GM15510 (cell line): ENCODE results near the gene PCSK6.

ENCODE experiments used
- POLR2A ChIP-seq: IDR thresholded peaks from 3 replicates; pipeline ENCODE4 v1.6.1; 2011; ENCODE audit warnings: borderline replicate concordance; ENCODE audit not compliant: insufficient read length; ENCODE audit errors: extremely low read depth

PCSK6 gene

DNA sequence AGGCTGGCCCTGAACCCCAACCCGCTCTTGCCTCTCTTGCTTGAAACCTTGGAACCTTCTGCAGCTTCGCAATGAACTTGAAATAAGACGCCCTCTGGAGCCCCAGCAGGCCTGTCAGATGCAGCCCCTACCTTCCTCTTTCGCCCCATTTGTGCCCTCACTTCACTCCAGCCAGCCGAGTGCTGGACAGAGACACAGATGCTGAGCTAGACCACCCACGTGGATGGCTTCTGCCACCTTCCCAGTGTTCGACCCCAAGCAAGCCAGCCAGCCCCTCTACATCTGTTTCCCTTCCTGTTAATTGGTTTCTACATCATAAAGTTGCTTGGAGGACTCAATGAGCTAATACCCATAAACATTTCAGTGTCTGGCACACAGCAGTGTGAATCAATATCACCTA lies 170.7 kb downstream of the PCSK6 start:
- no peak for TF ChIP-seq POLR2A

DNA sequence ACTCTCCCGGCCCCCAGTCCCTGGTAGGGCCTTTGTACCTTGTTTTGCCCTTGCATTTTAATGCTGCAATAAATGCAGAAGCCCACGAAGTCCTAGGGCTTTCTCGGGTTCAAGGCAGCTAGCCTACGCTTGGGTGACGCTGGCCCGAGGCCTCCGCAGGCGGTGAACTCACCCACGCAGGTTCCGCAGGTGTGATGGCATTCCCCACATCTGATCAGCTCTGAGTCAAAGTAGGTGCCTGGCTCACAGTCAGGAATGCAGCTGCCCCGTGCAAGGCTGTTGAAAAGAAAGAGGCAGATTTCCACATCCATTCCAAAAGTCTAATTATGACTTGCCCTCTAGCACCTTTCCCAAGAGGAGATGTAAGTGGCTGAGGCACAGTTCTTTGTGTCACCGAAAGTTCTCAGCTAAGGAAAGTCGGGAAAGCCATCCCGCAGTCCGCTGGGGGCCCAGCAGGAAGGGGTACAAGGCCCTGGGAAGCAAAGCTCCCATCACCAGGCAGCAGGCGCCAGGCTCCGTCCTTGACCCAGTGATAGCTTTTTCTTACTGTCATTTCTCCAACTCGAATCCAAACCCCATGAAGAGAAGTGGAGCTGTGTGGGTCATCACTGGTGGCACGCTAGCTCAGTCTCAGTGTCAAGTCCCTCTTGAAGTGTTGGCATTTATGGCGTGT lies 171.2 kb downstream of the PCSK6 start:
- no peak for TF ChIP-seq POLR2A

DNA sequence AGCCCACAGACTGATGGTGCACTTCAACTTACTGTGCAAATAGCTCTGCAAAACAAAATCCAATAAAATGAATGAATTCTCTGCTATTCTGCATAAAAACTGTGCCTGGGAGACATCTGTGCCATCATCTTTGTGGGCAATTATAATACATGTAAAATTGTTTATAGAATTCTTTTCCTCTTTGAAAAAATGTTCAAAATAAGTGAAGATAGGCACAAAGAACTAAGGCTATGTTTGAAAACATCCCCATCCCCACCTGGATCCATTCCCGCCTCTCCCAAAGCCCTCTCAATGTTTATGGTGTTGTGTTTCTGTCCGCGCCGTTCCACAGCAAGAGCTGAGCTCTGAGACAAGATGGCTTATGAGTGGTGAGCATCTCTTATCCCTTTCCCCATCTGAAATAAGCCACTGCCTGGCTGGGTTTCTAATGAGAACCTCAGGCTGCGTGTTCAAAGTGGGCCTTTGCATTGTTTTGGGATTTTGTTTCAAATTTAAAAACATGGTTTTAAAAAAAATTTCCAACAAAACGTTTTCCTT lies 172.1 kb downstream of the PCSK6 start:
- no peak for TF ChIP-seq POLR2A

DNA sequence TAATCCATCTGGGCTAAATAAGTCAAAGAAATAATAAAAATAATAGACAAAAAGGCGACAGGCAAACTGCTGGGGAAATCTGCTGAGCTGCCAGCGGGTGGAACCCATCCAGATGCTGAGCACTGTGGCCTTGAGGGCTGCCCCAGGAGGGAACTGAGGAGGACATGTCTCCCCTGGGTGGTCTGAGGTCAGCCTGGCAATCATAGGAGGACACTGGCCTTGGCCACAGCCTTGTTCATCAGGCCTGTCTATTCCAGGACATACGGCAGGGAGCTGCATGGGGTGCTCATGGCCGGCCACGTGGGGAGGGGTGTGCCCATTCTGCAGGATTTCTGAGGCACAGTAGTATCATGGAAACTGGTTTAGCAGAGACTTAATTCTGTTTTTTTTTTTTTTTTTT lies 173.0 kb downstream of the PCSK6 start:
- TF ChIP-seq POLR2A, result no peak

DNA sequence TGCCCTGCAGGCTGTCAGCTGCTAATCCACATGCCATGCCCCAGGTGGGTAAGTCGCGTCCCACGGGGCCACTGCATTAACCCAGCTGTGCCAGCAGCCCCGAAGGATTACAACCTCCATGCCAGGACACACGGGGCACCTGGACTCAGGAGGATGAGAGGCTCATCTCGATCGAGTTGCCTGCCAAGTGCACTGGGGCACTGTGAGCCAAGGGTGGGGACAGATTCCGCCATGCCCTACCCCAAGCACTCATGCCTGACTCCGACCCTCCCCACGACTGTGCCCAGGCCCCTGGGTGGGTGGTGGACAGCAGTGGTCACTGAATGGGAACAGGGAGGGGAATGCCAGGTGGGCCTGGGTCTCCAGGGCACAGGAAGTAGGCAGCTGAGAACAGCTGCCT lies 173.8 kb downstream of the PCSK6 start:
- TF ChIP-seq POLR2A, result no peak

DNA sequence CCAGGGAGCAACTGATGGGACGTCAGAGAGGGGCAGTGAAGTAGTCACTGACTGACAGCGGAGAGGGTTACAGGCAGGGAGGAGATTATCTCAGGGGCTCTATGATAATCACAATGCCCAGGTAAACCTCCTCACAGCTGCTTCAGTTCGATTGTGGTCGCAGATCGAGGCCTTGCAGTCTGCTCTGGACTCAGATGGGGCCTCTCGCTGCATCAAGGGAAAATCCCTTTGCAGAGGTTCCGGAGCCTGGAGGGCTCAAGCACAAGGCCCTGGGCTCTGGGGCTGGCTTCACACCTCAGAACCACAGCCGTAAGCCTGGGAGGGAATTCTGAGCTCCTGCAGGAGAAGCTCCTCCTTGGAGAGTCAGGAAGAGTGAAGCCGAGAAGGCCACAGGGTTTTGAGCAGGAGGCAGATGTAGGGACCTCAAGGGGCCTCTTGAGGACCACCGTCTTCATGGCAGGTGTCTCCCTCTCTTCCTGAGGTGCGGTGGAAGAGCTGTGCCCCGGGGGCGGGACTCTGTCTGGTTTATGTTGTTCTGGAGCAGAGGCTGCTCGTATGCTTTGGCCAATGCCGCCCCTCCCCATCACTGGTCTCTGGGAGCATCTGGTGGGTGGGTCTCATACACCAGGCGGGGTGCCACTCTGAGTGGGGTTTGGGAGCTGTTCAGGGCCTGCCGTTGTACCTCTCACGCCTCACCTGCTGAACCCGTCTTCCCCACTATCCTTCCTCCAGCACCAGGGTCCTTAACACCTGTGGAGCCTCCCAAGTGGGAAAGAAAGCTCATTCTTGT lies 175.0 kb downstream of the PCSK6 start:
- TF ChIP-seq POLR2A, result no peak

DNA sequence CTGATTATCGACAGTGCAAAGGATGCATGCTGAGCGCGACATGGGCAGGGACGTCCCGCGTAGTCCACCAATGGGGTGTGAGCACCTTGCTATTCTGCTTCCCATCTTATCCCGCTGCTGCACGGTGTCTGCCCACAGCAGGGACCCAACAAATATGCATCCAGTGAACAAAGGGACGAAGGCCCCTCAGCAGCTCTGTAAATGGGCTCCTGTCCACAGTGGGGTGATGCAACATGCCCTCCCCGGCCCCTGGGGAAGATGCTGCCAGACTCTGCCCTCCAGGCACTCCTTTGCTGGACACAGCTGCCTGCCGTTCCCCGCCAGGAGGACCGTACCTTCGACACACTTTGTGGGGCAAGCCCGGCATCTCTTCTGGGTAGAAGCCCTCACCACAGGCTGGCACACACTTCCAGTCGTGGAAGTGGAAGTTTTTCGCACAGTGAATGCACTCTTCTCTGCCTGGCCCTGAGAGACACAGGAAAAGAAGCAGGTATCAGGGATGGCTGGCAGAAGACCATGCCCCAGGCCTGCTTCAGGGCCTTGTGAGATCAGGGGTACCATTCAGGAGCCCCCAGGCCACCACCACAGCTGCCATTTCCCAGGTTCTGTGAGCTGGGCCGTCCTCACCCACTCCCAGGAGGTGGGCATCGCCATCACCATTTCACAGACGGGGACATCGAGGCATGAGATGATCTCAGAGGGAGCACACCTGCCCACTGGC lies 176.3 kb downstream of the PCSK6 start:
- no peak for TF ChIP-seq POLR2A

DNA sequence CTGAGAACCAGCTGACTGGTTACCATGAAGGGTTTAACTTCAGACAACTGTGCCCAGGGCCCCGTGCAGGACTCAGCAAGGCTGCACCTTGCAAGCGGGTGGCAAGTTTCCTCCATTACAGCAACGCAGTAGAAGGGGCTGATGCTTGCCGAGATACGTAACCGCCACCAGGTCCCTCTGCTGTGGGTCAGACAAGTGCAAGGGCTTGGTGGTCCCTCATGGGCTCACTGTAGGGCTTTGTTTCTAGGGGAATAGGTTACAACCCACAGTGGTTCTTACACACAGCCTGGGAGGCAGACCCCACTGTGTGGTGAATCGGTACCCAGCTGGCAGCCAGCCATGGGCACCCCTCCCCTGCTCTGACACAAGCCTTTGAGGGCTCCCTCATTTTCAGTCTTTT lies 179.0 kb downstream of the PCSK6 start:
- TF ChIP-seq POLR2A, result no peak

DNA sequence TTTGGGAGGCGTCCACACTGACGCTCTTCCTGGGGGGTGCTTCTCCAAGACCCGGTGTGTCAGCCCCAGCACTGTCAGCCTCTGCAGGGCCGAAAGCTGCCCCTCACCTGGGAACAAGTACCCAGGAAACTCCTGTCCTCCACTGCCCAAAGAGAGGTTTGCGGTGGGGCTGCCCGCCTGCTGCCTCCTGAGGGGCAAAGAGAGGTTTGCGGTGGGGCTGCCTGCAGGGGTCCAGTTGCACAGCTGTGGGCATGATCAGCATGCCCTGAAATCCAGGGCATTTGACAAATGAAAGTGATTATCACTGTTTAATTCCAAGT lies 179.4 kb downstream of the PCSK6 start:
- TF ChIP-seq POLR2A, result no peak

DNA sequence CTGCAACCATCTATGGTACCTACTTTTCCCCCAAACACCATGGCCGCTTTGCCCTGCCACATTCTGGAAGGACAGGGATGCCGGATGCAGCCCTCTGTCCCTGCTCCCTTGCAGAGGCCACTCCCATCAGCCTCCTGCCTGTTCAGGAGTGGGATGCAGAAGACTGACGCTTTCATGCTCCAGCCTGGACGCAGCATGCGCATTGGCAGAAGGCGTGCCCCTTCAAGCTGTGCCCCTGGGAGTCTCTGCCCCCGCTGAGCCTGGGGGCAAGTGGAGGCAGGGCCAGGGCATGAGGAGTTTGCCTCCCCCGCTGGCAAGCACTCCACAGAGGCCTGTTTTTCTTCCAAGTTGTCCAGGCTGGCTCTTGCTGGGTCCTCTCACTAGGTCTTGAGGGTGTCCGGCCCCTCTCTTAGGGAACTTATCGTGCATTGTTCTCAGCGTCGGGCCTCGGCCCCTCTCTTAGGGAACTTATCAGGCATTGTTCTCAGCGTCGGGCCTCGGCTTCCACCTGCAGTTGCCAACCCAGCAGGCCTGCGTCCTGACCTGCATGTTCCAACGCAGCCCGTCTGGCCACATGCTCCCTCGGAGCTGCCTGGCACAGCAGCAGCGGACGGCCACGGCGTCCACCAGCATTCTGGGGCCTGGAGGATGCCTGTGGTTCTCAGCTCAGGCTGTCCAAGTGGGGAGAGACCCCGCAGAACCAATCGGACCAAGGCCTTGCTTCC lies 179.9 kb downstream of the PCSK6 start:
- no peak for TF ChIP-seq POLR2A

DNA sequence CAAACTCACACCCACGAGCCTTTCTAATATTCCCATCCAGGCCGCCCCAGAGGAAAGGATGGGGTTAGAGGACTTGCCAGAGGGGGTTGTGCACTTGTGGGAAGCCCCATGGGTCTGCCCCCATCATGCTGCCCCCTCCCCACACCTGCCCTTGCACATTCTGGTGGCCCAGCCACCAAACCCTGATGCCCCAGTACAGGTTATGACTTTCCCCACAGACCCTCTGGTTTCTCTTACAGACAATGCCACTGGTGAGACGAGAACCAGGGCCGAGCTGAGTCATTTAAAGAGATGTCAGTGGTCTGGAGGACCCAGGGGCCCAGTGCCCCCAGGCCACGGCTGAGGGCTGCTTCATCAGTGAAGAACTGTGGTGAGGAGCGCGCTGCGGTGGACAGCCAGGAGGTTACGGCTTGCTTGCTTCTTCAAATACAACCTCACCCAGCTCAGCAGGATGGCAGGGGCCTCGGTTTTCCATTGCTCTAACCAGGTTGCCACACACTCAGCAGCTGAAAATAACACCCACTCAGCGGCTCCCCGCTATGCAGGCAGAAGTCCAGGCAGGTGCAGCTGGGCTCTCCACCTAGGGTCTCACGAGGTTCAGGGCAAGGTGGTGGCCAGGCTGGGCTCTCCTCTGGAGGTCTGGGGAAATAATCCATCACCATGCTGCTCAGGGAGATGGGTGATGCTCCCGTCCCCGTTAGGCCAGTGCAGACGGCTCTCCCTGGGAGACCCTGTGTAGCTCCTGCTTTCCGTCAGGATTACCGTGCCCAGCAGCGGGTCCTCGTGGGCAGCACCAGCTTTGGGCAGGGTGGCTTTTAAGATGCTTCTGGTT lies 180.7 kb downstream of the PCSK6 start:
- no peak for TF ChIP-seq POLR2A

DNA sequence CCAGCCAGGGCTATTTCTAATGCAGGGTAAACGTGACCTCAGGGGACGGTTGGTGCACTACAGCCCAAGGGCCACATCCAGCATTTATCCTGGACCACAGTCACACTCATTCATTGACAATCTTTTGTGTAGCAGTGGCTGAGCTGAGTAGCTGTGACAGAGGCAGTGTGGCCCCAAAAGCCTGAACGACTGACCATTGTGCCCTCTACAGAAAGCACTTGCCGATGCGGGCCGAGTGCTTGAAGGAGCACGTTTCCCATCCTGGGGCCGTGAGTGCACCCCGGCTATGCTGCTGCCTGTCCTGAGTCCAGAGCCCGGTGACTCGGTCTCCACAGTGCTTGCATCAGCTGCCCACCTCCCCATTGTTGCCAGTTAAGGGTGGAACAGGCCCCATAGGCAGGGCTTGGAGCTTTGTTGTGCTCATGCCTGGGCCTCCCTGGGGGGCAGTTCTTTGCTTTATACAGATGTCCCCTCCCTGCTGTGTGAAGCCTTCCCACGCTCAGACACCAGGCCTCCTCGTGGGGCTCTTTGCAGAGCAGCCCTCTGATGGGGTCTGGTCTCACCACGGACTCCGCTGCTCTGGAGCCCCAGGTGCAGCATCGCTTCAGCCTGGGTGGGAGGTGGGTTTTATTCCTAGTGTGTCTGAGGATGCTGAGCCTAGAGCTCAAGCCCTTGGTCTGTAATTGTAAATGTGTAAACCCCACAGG lies 181.5 kb downstream of the PCSK6 start:
- no peak for TF ChIP-seq POLR2A
